Measurements from ENCODE around the gene OR11G2. TPM values are rescaled to one million over a fixed set of nuclear protein-coding genes. Genes with fewer than 3 reads are reported as not detected.

Gene OR11G2
- total RNA-seq, 1 experiment from 2014 or later: not detected

DNA sequence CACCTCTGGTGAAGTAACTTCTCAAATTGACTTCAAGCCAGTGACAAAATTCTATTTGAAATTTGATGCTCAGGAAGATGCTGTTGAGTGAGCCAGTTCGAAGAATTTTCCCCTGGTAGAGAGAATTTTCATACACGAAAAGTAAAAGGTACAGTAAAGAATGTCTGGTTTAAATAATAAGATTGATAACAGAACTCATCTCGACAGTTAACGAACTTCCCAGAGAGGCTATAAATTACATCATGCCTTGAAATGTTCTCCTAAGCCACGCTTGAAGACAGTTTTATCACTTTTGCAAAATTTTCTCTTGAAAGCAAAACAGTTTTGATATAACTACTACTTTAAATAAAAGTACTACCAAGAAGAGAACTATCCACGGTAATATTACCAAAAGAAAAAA lies 14.4 kb upstream of the OR11G2 start:
- ChIA-PET CTCF (no interaction called here), POLR2A (no interaction called here)
- Histone ChIP-seq H3K4me3 (ENCODE audit: low read depth in 2 of 2, low read length in 2 of 2) (no peak overlapping the region), H3K9me3 (ENCODE audit: control insufficient read depth, insufficient read depth, low read depth, low read length) (no peaks in the 10 kb centered on the region), H3K36me3 (ENCODE audit: control insufficient read depth, insufficient read depth, low read length) (no peaks in the 10 kb centered on the region), H3K27ac (ENCODE audit: low read length) (no peak overlapping the region), H3K4me1 (ENCODE audit: control insufficient read depth, insufficient read depth, low read length) (no peaks in the 10 kb centered on the region), H3K27me3 (ENCODE audit: control insufficient read depth, insufficient read depth, low read length) (no peaks in the 10 kb centered on the region)
- TF ChIP-seq SIN3A (IDR thresholded peaks at IDR 0.05; ENCODE audit: borderline replicate concordance, insufficient read depth, low read depth, low read length): no peak
- TF ChIP-seq TCF7L2 (IDR thresholded peaks at IDR 0.05; ENCODE audit: low read depth, low read length): no peak
- BruUV-seq (replicated peaks): no TSS peak
- ATAC-seq (no peak), DNase-seq (ENCODE audit: low read depth, low spot score) (no peak)
- in situ Hi-C loops (cut with HindIII; ENCODE audit: low pct_unique_long_range_greater_than_20kb, low sequenced_read_pairs): no loop called here
- intact Hi-C loops (cut with micrococcal nuclease; ENCODE audit: unreplicated experiment): no loop called here

DNA sequence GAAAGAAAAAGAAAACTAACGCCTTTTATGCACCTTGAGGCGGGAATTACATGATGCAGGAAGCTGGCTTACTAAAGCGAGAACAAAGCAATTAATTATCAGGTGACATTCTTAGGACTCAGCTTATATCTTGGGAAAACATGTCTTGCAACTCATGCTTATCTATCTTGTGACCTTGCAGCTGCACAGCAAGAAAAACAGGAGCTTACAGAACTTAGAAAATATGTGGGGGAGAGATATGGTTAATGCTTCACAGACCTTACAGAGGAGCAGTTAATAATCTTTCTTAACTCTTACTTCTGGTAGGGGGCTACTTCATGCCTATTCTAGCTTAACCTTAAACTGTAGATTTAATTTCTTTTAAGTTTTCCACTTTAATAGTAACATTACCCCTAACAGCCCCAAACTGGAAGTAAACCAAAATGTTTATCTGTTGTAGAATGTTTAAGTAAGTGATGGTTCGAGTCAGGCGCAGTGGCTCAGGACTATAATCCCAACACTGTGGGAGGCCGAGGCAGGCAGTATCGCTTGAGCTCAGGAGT lies 13.2 kb upstream of the OR11G2 start:
- in situ Hi-C loops (cut with HindIII; ENCODE audit: low pct_unique_long_range_greater_than_20kb, low sequenced_read_pairs): no loop called here
- ATAC-seq (no peak), DNase-seq (ENCODE audit: low read depth, low spot score) (no peak)
- no peaks in the 10 kb centered on the region for H3K9me3 ChIP-seq (ENCODE audit: control insufficient read depth, insufficient read depth, low read depth, low read length)
- TF ChIP-seq, protein P1, sequence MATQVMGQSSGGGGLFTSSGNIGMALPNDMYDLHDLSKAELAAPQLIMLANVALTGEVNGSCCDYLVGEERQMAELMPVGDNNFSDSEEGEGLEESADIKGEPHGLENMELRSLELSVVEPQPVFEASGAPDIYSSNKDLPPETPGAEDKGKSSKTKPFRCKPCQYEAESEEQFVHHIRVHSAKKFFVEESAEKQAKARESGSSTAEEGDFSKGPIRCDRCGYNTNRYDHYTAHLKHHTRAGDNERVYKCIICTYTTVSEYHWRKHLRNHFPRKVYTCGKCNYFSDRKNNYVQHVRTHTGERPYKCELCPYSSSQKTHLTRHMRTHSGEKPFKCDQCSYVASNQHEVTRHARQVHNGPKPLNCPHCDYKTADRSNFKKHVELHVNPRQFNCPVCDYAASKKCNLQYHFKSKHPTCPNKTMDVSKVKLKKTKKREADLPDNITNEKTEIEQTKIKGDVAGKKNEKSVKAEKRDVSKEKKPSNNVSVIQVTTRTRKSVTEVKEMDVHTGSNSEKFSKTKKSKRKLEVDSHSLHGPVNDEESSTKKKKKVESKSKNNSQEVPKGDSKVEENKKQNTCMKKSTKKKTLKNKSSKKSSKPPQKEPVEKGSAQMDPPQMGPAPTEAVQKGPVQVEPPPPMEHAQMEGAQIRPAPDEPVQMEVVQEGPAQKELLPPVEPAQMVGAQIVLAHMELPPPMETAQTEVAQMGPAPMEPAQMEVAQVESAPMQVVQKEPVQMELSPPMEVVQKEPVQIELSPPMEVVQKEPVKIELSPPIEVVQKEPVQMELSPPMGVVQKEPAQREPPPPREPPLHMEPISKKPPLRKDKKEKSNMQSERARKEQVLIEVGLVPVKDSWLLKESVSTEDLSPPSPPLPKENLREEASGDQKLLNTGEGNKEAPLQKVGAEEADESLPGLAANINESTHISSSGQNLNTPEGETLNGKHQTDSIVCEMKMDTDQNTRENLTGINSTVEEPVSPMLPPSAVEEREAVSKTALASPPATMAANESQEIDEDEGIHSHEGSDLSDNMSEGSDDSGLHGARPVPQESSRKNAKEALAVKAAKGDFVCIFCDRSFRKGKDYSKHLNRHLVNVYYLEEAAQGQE (IDR thresholded peaks at IDR 0.05; ENCODE audit: insufficient read depth in 1 of 2, low read depth in 2 of 2, low read length in 1 of 2): no peak
- no peak for TF ChIP-seq POLR2AphosphoS5 (IDR thresholded peaks at IDR 0.05; ENCODE audit: low read depth, low read length)
- TF ChIP-seq TCF7L2 (IDR thresholded peaks at IDR 0.05; ENCODE audit: low read depth, low read length): no peak
- TF ChIP-seq, protein P2, sequence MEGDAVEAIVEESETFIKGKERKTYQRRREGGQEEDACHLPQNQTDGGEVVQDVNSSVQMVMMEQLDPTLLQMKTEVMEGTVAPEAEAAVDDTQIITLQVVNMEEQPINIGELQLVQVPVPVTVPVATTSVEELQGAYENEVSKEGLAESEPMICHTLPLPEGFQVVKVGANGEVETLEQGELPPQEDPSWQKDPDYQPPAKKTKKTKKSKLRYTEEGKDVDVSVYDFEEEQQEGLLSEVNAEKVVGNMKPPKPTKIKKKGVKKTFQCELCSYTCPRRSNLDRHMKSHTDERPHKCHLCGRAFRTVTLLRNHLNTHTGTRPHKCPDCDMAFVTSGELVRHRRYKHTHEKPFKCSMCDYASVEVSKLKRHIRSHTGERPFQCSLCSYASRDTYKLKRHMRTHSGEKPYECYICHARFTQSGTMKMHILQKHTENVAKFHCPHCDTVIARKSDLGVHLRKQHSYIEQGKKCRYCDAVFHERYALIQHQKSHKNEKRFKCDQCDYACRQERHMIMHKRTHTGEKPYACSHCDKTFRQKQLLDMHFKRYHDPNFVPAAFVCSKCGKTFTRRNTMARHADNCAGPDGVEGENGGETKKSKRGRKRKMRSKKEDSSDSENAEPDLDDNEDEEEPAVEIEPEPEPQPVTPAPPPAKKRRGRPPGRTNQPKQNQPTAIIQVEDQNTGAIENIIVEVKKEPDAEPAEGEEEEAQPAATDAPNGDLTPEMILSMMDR (IDR thresholded peaks at IDR 0.05): no peak
- TF ChIP-seq SIN3A (IDR thresholded peaks at IDR 0.05; ENCODE audit: borderline replicate concordance, insufficient read depth, low read depth, low read length): no peak
- H3K36me3 ChIP-seq (ENCODE audit: control insufficient read depth, insufficient read depth, low read length): no peaks in the 10 kb centered on the region
- no TSS peak for BruUV-seq (replicated peaks)
- intact Hi-C loops (cut with micrococcal nuclease; ENCODE audit: unreplicated experiment): no loop called here
- POLR2A ChIA-PET: no interaction called here
- H3K27ac ChIP-seq (ENCODE audit: low read length): no peak overlapping the region
- CTCF ChIA-PET: no interaction called here
- H3K4me3 ChIP-seq (ENCODE audit: low read depth in 2 of 2, low read length in 2 of 2): no peak overlapping the region
- H3K4me1 ChIP-seq (ENCODE audit: control insufficient read depth, insufficient read depth, low read length): no peaks in the 10 kb centered on the region
- H3K27me3 ChIP-seq (ENCODE audit: control insufficient read depth, insufficient read depth, low read length): no peaks in the 10 kb centered on the region

DNA sequence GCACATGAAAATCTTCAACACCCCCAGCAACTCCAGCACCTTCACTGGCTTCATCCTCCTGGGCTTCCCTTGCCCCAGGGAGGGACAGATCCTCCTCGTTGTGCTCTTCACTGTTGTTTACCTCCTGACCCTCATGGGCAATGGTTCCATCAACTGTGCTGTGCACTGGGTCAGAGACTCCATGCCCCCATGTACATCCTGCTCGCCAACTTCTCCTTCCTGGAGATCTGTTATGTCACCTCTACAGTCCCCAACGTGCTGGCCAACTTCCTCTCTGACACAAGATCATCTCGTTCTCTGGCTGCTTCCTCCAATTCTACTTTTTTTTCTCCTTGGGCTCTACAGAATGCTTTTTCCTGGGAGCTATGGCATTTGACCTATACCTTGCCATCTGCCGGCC lies 11.5 kb upstream of the OR11G2 start:
- BruUV-seq (replicated peaks): no TSS peak

More for the DNA sequence above, 11.5 kb upstream of the OR11G2 start:
- Histone ChIP-seq H3K27me3 (ENCODE audit: control insufficient read depth, insufficient read depth, low read length) (no peaks in the 10 kb centered on the region), H3K27ac (ENCODE audit: low read length) (no peak overlapping the region), H3K4me1 (ENCODE audit: control insufficient read depth, insufficient read depth, low read length) (no peaks in the 10 kb centered on the region), H3K36me3 (ENCODE audit: control insufficient read depth, insufficient read depth, low read length) (no peaks in the 10 kb centered on the region), H3K4me3 (ENCODE audit: low read depth in 2 of 2, low read length in 2 of 2) (no peak overlapping the region), H3K9me3 (ENCODE audit: control insufficient read depth, insufficient read depth, low read depth, low read length) (no peaks in the 10 kb centered on the region)
- DNase-seq (ENCODE audit: low read depth, low spot score) (no peak), ATAC-seq (no peak)
- in situ Hi-C loops (cut with HindIII; ENCODE audit: low pct_unique_long_range_greater_than_20kb, low sequenced_read_pairs): no loop called here
- ChIA-PET CTCF (no interaction called here), POLR2A (no interaction called here)
- intact Hi-C loops (cut with micrococcal nuclease; ENCODE audit: unreplicated experiment): no loop called here
- TF ChIP-seq, protein P2 (IDR thresholded peaks at IDR 0.05): no peak
- no peak for TF ChIP-seq SIN3A (IDR thresholded peaks at IDR 0.05; ENCODE audit: borderline replicate concordance, insufficient read depth, low read depth, low read length)
- TF ChIP-seq TCF7L2 (IDR thresholded peaks at IDR 0.05; ENCODE audit: low read depth, low read length): no peak
- TF ChIP-seq, protein P1 (IDR thresholded peaks at IDR 0.05; ENCODE audit: insufficient read depth in 1 of 2, low read depth in 2 of 2, low read length in 1 of 2): no peak
- TF ChIP-seq POLR2AphosphoS5 (IDR thresholded peaks at IDR 0.05; ENCODE audit: low read depth, low read length): no peak
